Chondrocyte (in vitro differentiated cells): ENCODE measurements around the gene SDK2. TPM values are rescaled to one million over a fixed set of nuclear protein-coding genes. Genes with fewer than 3 reads are reported as not detected.

ENCODE experiments used
- DNase-seq: peaks from one replicate; pipeline ENCODE4 v3.0.0; 2021; ENCODE audit warnings: mixed read lengths, low spot score
- H3K27ac Mint-ChIP-seq: one replicate; pipeline ENCODE4 v1.8.0; 2021; ENCODE audit warnings: mild to moderate bottlenecking, moderate library complexity, mixed read lengths; ENCODE audit not compliant: unreplicated experiment
- H3K27me3 Mint-ChIP-seq: 2 replicates; pipeline ENCODE4 v1.8.0; 2021; ENCODE audit warnings: low read depth, mixed read lengths
- H3K36me3 Mint-ChIP-seq: 2 replicates; pipeline ENCODE4 v1.8.0; 2021; ENCODE audit warnings: low read depth, mixed read lengths
- H3K4me1 Mint-ChIP-seq: 2 replicates; pipeline ENCODE4 v1.8.0; 2021; ENCODE audit warnings: low read depth, mild to moderate bottlenecking, mixed read lengths
- H3K4me3 Mint-ChIP-seq: one replicate; pipeline ENCODE4 v1.8.0; 2021; ENCODE audit warnings: mild to moderate bottlenecking, moderate library complexity, mixed read lengths; ENCODE audit not compliant: unreplicated experiment
- H3K9me3 Mint-ChIP-seq: 2 replicates; pipeline ENCODE4 v1.8.0; 2021; ENCODE audit warnings: low read depth, mixed read lengths
- CTCF ChIP-seq: fragments of 200-600 bp; sonication (generic); IDR thresholded peaks from 2 replicates; pipeline ENCODE4 v1.5.0; 2021; ENCODE audit warnings: antibody characterized with exemption, mild to moderate bottlenecking, moderate library complexity
- total RNA-seq: library from RNA; stranded (reverse); gene quantifications from 3 replicates; pipeline ENCODE4 v1.2.1, GENCODE V29; 2021

Gene SDK2
- total RNA-seq, 1 donor from 2014 or later, result 15.8 TPM

GRCh38 chr17:73585583-73585982 is 58.7 kb downstream of the SDK2 start:
- Mint-ChIP-seq H3K9me3 (no peaks in the 10 kb centered on the region), H3K4me1 (no peaks in the 10 kb centered on the region), H3K4me3 (no peak overlapping the region), H3K36me3 (no peaks in the 10 kb centered on the region), H3K27ac (no peak overlapping the region), H3K27me3 (no peaks in the 10 kb centered on the region)
- DNase-seq, result no peak
- peak; percentile 34 for TF ChIP-seq CTCF

GRCh38 chr17:73584987-73585386 is 59.3 kb downstream of the SDK2 start:
- Mint-ChIP-seq H3K4me3 (no peak overlapping the region), H3K27me3 (no peaks in the 10 kb centered on the region), H3K27ac (no peak overlapping the region), H3K4me1 (no peaks in the 10 kb centered on the region), H3K36me3 (no peaks in the 10 kb centered on the region), H3K9me3 (no peaks in the 10 kb centered on the region)
- no peak for DNase-seq
- no peak for TF ChIP-seq CTCF

GRCh38 chr17:73584049-73584448 is 60.2 kb downstream of the SDK2 start:
- no peak for DNase-seq
- no peak for TF ChIP-seq CTCF
- no peak overlapping the region for H3K27ac Mint-ChIP-seq
- no peaks in the 10 kb centered on the region for H3K36me3 Mint-ChIP-seq
- no peaks in the 10 kb centered on the region for H3K27me3 Mint-ChIP-seq
- no peaks in the 10 kb centered on the region for H3K4me1 Mint-ChIP-seq
- no peaks in the 10 kb centered on the region for H3K9me3 Mint-ChIP-seq
- no peak overlapping the region for H3K4me3 Mint-ChIP-seq

- H3K4me1 Mint-ChIP-seq, result no peaks in the 10 kb centered on the region
- H3K27ac Mint-ChIP-seq, result no peak overlapping the region
- no peaks in the 10 kb centered on the region for H3K9me3 Mint-ChIP-seq
- DNase-seq, result no peak
- no peaks in the 10 kb centered on the region for H3K27me3 Mint-ChIP-seq
- H3K36me3 Mint-ChIP-seq, result no peaks in the 10 kb centered on the region
- no peak overlapping the region for H3K4me3 Mint-ChIP-seq
- TF ChIP-seq CTCF, result no peak
These were observed 61.4 kb downstream of the SDK2 start for GRCh38 chr17:73582821-73583220.

- Mint-ChIP-seq H3K27ac (no peak overlapping the region), H3K36me3 (no peaks in the 10 kb centered on the region), H3K9me3 (no peaks in the 10 kb centered on the region), H3K4me1 (no peaks in the 10 kb centered on the region), H3K4me3 (no peak overlapping the region), H3K27me3 (no peaks in the 10 kb centered on the region)
- TF ChIP-seq CTCF, result no peak
- DNase-seq, result no peak
These were observed 61.9 kb downstream of the SDK2 start for GRCh38 chr17:73582359-73582758.
